Ramos (cell line): Measurements from ENCODE around the gene IL4R.
"Not testable (repeated sequence)": the region's sequence is repeated elsewhere in the genome, so short reads cannot be mapped to it uniquely, and the experiment has no call there.

ENCODE experiments used
- in situ Hi-C: fragments of 300-500 bp; cut with MboI; formaldehyde crosslinking; loops from one replicate; pipeline ENCODE4 v1.14.3; 2022; ENCODE audit warnings: low sequenced_read_pairs; ENCODE audit not compliant: unreplicated experiment

Gene IL4R

DNA sequence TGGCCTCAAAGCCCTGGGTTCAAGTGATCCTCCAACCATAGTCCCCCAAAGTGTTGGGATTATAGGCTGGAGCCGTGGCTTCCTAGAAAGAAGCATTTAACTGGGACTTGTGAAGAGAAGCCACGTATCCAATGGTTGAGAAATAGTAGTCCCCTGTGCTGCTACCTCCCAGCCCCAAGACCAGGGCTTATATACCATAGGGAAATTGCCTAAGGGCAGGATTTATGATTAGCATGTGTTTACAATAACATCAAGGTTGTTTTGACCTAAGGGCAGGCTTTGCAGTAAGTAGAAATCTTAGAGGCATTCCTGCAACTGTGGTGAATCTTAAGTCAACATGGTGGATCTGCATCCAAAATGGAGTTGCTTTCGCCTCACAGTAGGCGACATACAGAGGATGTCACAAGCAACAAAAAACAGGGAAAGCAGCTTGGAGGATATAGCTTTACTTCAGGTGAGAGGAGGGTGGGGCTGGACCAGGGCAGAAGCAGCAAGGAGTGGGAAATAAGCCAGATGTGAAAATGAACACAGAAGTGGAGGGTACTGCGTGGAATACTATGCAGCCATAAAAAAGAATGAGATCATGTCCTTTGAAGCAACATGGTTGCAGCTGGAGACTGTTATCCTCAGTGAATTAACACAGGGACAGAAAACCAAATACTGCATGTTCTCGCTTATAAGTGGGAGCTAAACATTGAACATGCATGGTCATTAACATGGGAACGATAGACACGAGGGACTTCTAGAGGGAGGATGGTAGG, 26.5 kb upstream of the IL4R start:
- in situ Hi-C loops: no loop called here

DNA sequence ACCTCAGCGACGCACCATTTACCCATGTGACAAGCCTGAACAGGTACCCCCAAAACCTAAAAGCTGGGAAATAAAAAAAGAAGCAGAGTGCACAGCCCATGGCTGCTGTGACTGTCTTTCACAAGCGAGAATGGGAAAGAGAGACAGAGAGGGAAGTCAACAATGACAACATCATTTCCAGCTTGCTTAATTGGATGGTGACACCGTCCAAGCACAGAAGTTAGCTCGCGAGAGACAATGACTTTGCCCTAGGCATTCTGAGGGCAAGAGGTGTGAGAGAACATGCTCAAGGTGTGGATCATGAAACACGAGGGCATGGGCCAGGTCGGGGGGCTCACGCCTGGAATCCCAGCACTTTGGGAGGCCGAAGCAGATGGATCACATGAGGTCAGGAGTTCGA, 25.9 kb upstream of the IL4R start:
- in situ Hi-C loops: no loop called here

DNA sequence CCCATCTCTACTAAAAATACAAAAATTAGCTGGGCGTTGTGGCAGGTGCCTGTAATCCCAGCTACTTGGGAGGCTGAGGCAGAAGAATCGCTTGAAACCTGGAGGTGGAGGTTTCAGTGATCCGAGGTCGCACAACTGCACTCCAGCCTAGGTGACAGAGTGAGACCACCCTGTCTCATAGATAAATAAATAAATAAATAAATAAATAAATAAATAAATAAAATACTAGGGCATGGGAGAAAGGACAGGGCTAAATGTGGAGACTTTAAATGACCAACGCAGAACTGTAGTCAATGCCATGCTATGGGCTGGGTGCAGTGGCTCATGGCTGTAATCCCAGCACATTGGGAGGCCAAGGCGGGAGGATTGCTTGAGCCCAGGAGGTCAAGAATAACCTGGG, 25.5 kb upstream of the IL4R start:
- in situ Hi-C loops: not testable (repeated sequence)

DNA sequence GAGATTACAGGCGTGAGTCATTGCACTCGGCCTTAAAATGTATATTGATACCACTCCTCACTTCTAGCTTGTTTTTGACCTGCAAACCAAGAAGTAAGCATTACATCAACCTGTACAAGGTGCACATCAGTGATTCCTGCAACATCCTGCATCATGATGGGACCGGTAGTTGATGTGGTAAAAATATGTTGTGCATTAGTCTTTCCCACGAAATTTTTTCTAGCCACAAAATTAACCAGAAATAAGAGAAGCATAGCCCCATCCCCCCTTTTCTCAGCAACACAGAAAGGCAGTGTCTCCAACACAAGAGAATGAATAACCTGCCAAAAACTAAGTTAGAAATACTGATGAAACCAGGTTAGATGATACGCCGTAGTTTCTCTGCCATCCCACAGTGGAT, 24.1 kb upstream of the IL4R start:
- in situ Hi-C loops: no loop called here

DNA sequence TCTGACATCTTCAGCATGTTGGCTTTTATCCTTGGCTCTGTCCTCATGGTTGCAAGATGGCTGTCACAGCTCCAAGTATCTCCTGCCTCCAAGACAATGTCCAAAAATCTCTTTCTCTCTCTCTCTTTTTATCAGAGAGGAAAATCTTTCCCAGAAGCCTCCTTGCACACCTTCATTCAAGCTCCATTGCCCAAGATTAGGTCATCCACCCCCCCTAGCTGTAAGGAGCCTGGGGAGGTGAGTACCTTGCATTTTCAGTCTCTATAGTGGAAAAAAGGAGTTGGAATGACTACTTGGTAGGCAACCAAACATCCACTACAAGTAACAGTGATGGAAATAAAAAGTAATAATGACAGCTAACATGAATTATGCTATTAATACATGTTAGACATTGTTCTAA, 23.2 kb upstream of the IL4R start:
- in situ Hi-C loops: no loop called here

DNA sequence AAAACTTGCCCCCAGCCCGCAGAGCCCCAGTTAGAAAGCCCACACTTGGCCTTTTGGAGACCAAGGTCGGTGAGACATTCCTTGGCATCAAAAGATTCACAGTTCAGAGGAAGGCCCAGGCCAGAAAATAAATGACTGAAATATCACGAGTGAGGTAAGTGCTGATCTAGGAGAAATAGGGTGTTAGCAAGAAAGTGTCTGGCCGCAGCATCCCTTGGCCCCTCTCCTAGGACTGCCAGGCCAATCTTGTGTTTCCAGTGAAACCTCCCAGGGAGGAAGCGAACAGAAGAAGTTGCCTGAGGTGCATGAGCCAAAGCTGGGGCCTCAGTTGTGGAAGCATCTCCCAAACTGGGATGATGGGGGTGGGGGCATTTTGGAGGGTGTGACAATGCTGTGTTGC, 22.7 kb upstream of the IL4R start:
- in situ Hi-C loops: no loop called here

DNA sequence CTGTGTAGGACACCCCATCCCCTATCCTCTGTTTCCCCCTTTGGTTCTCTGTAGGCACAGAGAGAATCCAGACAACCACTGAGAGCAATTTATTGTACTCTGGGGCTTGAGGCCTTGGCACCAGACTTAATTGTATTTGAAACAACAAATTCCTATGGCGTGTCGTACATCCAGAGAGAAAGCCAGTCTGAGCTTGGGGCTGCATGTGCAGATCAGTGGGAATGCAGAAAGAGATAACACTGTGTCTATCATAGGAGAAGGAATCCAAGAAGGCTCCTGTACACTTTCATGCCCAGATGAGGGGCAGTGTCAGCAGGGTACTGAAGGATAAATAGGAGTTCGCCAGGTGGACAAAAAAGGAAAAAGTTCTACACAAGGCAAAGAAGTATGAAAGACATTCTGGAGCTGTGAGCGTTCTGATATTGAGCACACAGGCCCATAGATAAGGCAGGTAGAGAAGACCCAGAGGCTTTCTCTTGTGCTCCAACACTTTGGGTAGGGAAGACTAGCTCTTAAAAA, 22.0 kb upstream of the IL4R start:
- in situ Hi-C loops: no loop called here

DNA sequence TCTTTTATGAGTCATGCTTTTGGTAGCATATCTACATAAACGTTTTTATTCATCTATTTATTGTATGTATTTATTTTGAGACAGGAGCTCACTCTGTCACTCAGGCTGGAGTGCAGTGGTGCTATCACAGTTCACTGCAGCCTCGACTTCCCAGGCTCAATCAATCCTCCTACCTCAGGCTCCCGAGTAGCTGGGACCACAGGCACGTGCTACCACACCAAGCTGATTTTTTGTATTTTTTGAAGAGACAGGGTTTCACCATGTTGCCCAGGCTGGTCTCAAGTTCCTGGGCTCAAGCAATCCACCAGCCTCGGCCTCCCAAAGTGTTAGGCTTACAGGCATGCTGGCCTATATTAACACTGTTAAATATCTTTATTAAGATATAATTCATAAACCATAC, 20.4 kb upstream of the IL4R start:
- in situ Hi-C loops: no loop called here

DNA sequence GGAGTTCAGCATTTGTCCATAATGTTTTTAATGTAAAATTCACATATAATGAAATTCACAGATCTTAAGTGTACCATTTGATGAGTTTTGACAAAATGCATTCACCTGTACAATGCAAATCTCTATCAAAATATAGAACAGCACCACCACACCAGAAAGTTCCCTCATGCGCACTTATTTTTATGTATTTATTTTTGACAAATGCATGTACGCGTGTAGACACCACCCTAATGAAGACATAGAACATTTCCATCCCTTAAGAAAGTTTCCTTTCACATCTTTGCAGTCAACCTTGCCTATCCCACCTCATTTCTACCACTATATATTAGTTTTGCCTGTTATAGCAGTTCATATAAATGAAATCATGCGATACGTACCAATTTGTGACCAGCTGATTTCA, 15.6 kb upstream of the IL4R start:
- in situ Hi-C loops: no loop called here

DNA sequence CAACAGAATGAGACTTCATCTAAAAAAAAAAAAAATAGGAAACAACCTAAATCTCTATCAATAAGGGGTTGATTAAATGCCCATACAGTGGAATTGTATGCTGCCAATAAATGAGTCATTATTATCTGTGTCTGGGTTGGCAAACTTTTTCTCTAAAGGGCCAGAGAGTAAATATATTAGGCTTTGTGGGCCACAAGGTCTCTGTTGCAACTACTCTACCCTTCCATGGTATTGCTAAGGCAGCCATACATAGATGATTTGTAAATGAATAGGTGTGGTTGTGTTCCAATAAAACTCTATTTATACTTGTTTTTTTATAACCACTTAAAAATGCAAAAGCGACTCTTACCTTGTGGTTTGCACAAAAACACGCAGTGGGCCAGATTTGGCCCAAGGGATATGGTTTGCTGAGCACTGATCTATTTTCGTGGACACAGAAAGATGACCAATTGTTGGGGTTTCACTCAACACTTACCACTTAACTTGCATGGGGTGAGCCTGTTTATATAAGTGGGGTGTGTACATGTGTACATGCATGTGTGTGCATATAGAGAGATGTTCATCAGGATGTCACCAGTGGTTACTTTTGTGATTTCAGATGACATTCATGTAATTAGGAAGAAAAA, 12.4 kb upstream of the IL4R start:
- in situ Hi-C loops: no loop called here

DNA sequence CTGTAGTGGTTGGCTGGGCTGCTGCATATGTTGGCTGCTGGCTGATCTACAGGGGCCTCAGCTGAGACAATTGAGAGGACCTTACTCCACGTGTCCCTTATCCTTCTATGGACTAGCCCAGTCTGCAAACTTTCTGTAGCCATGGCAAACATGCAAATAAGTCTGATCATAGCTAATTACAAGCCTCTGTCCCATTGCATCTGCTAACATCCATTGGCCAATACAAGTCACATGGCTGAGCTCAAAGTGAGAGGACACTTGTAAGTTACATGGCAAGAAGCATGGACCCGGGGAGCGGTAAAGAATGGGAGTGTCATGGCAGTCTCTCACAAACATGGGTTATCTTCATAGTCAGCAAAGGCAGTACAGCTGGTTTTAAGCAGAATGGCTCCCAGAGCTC, 11.6 kb upstream of the IL4R start:
- in situ Hi-C loops: no loop called here

DNA sequence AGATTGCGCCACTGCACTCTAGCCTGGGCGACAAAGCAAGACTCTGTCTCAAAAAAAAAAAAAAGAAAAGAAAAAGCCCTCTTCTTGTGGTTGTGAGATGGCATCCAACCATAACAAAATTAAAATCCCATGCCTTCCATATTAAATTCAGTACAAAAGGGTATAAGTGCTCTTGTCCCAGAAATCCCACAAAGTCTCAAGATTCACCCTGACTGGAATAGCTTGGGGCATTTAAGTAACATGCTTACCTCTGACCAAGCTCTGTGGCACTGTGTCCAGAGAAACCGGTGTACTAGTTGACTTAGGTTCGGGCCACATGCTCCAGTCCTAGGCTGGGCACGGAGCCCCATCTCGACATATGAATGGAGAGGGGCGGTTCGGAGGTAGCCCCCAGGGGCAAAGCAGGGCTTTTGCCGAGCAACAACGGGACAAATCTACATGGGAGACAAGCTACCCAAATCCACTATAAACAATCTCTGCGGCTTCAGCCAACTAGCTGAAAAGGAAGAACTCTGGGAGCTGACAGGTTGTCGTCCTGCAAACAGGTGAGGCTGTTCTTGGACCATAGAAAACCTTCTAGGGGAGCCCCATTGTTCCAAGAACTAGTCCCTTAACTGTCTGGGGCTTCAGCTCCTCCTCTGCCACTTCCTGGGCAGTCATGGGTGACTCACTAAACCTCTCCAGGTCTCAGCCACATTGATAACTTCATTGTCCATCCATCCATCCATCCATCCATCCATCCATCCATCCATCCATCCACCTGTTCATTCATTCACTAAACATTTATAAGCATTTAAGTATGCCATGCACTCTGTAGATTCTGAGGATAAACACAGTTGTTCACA, 10.3 kb upstream of the IL4R start:
- in situ Hi-C loops: no loop called here

DNA sequence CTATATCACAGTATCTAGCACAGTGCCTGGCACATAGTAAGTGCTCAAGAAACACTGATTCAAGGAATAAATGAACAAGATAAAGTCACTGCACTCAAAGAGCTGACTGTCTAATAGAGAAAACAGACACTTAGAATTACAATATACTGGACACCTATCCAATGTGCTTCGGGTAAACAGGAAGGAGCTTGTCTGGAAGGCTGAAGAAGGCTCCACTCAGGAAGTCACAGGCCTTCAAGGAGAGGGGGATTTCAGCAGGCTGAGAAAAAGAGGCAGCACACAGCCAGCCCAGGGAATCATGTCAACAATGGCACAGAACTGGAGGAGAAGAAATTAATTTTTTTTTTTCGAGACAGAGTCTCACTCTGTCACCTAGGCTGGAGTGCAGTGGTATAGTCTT, 9.7 kb upstream of the IL4R start:
- in situ Hi-C loops: no loop called here

DNA sequence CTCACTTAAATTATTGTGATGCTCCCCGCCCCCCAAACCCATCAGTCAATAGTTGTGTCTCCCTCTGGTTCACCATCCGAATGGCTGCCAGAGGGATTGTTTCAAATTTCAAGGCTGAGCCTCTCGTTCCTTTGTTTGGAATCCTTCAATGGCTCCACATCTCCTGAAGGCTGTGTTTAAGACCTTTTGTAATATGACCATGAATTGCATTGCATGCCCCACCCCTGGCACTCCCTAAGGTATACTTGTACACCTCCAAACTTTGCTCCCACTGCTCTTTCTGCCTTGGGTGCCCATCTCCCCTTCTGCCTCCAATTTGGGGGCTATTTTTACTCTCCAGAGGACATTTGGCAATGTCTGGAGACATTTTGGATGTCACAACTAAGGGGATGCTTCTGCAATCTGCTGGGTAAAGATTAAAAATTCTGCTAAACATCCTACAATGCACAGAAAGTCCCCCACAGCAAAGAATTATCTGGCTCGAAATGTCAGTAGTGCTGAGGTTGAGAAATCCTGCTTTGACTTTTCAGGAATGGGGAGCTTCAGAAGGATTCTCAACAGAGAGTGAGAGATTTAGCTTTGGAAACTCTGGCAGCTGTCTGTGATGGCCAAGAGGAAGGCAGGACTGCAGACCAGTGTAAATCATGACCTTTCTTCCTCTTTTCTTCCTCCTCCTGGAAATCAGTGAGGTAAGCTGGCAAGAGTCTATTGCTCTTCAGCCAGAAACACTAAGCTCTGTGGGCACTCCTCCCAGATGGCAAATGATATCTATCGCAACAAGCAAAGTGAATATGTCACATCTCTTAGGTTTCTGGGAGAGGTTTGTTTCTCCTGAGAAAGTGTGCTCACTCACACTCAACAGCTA, 8.7 kb upstream of the IL4R start:
- in situ Hi-C loops: no loop called here

DNA sequence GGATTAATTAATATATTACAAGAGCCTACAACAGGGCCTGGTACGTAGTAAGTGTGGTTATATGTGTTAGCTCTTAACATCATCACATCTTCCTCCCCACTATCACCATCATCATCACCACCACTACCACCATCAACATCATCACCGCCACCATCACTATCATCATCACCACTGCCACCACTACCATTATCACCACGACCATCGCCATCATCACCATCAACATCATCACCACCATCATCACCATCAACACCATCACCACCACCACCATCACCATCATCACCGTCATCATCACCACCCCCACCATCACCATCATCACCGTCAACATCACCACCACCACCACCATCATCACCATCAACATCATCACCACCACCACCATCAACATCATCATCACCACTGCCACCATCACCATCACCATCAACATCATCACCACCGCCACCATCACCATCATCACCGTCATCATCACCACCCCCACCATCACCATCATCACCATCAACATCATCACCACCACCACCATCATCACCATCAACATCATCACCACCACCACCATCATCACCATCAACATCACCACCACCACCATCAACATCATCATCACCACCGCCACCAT, 7.8 kb upstream of the IL4R start:
- in situ Hi-C loops: no loop called here

DNA sequence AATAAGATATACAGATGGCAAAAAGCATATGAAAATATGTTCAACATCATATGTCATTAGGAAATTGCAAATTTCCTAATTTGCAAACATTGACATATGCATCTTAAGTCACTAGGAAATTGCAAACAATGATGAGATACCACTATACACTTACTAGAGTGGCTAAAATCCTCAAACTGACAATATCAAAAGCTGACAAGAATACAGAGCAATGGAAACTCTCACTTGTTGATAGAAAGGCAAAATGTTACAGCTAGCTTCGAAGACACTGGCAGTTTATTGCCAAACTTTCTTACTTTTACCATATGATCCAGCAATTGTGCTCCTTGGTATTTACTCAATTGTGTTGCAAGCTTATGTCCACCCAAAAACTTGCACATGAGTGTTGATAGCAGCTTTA, 5.0 kb upstream of the IL4R start:
- in situ Hi-C loops: no loop called here

DNA sequence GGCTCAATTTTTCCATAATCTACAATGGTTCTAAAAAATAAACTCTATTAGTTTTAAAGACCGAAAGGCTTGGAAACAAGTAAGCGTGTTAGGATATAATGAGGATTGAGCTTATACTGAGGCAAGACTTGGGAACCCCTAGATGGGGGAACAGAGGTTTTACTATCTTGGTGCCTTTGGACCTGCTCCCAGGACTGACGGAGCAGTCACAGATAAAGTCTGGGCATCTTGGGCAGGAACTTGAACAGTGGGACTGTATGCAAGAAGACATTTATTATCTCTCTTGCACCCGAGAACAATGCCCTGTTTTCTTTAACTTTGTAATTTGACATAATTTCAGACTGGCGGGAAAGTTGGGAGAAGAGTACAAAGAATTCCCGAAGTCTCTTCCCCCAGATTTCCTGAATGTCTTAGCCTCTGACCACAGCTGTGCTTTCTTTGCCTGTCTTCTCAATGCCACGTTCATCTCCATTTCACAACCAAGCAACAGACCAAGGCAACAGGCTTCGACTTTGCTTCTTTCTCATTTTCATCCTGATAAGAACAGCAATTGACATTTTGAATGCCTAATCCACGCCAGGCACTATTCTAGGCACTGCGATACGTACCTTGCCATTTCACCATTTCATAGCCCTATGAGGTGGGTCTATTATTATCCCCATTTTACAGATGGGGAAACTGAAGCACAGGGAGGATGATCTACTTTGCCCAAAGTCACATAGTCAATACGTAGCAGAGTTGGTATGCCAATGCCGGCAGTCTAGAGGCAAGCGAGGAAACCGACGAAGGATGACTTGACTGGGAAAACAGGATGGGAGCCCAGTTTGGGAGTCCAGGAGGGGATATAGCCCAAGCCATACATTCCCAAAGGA, 3.0 kb upstream of the IL4R start:
- in situ Hi-C loops: loop anchor here (5.0 kb wide), 1 partner anchor 79 kb away; no protein-coding TSS in a partner anchor

DNA sequence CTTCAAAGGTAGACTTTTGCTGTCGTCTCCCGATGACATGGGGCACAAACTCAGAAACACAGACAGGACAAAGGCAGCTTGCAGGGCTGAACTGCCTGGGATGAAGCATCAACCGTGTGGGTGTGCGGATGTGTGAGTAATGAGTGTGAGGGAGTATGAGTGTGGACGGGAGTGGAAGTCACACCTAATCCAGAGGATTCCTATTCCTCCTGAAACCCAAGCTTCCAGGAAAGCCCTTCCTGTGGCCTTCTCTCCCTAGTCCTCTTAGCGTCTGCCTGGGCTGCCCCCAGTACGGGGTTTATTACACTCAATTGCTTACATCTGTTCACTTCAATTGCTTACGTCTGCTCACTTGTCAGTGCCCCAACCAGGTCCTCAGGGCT, 2.3 kb upstream of the IL4R start:
- in situ Hi-C loops: loop anchor here (5.0 kb wide), 1 partner anchor 79 kb away; no protein-coding TSS in a partner anchor

DNA sequence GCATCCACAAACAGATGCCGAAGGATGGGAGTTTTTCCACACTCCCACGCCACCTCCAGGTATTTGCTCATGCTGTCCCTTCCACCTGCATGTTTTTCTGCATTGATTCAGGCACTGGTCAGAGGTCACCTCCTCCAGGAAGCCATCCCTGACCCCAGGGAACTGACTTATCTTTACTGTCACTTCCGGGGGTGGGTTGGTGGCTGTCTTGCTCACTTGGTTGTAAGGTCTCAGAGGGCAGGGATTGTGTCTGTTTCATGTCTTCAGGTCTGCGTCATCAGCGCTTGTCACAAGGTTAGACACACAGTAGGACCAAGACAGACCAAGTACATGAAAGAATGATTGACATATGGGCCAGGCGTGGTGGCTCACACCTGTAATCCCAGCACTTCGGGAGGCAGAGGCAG, 1.9 kb upstream of the IL4R start:
- in situ Hi-C loops: loop anchor here (5.0 kb wide), 1 partner anchor 80 kb away; no protein-coding TSS in a partner anchor
